ENCODE measurements around the gene RBM20. TPM values are rescaled to one million over a fixed set of nuclear protein-coding genes. Genes with fewer than 3 reads are reported as not detected.

RBM20 gene
- total and polyA plus RNA-seq, 2 experiments from 2014 or later, result 3.7 to 4.0 TPM

GRCh38 chr10:110737886-110738634 is 93.9 kb downstream of the RBM20 start:
- Histone ChIP-seq H2AFZ (no peak overlapping the region), H3K27me3 (no peaks in the 10 kb centered on the region), H3K27ac (no peak overlapping the region), H3K4me3 (no peak overlapping the region), H3K9me2 (replicated peaks; ENCODE audit: insufficient read depth) (no peaks in the 10 kb centered on the region), H3K4me1 (ENCODE audit: insufficient read depth) (peaks cover 5% of the 10 kb centered on the region), H3K36me3 (replicated peaks; ENCODE audit: insufficient read depth, low read depth) (no peaks in the 10 kb centered on the region), H3K4me2 (no peak overlapping the region), H3K79me2 (no peaks in the 10 kb centered on the region), H4K20me1 (ENCODE audit: insufficient read depth, poor library complexity, severe bottlenecking) (no peaks in the 10 kb centered on the region), H3K9me3 (ENCODE audit: low read depth) (no peaks in the 10 kb centered on the region)
- TF ChIP-seq EZH2phosphoT487 (IDR thresholded peaks at IDR 0.05; ENCODE audit: low read depth, severe bottlenecking, unreplicated experiment) (no peak), CTCF (IDR thresholded peaks at IDR 0.05; ENCODE audit: poor library complexity) (no peak), EZH2 (IDR thresholded peaks at IDR 0.05; ENCODE audit: borderline replicate concordance) (no peak)
- 66% methylated on average over 7 of the region's 7 CpGs for WGBS (ENCODE audit: low lambda C conversion rate, missing lambda C conversion rate)
- DNase-seq (ENCODE audit: low spot score), result no peak

GRCh38 chr10:110739811-110740271 is 95.7 kb downstream of the RBM20 start:
- Histone ChIP-seq H3K36me3 (replicated peaks; ENCODE audit: insufficient read depth, low read depth) (no peaks in the 10 kb centered on the region), H3K9me2 (replicated peaks; ENCODE audit: insufficient read depth) (no peaks in the 10 kb centered on the region), H4K20me1 (ENCODE audit: insufficient read depth, poor library complexity, severe bottlenecking) (no peaks in the 10 kb centered on the region), H3K79me2 (no peaks in the 10 kb centered on the region), H3K27me3 (no peaks in the 10 kb centered on the region), H3K4me3 (no peak overlapping the region), H2AFZ (no peak overlapping the region), H3K4me1 (ENCODE audit: insufficient read depth) (peaks cover 5% of the 10 kb centered on the region), H3K9me3 (ENCODE audit: low read depth) (no peaks in the 10 kb centered on the region), H3K27ac (no peak overlapping the region), H3K4me2 (no peak overlapping the region)
- no peak for DNase-seq (ENCODE audit: low spot score)
- 69% methylated on average over 7 of the region's 7 CpGs for WGBS (ENCODE audit: low lambda C conversion rate, missing lambda C conversion rate)
- TF ChIP-seq EZH2 (IDR thresholded peaks at IDR 0.05; ENCODE audit: borderline replicate concordance) (no peak), CTCF (IDR thresholded peaks at IDR 0.05; ENCODE audit: poor library complexity) (no peak), EZH2phosphoT487 (IDR thresholded peaks at IDR 0.05; ENCODE audit: low read depth, severe bottlenecking, unreplicated experiment) (no peak)

GRCh38 chr10:110742801-110743200 is 98.7 kb downstream of the RBM20 start:
- H3K4me1 ChIP-seq (ENCODE audit: insufficient read depth), result no peaks in the 10 kb centered on the region
- no peaks in the 10 kb centered on the region for H3K9me2 ChIP-seq (replicated peaks; ENCODE audit: insufficient read depth)
- no peaks in the 10 kb centered on the region for H3K36me3 ChIP-seq (replicated peaks; ENCODE audit: insufficient read depth, low read depth)
- no peaks in the 10 kb centered on the region for H3K79me2 ChIP-seq
- H3K9me3 ChIP-seq (ENCODE audit: low read depth), result no peaks in the 10 kb centered on the region
- no peak overlapping the region for H3K4me2 ChIP-seq
- H4K20me1 ChIP-seq (ENCODE audit: insufficient read depth, poor library complexity, severe bottlenecking), result no peaks in the 10 kb centered on the region
- 92% methylated on average over 6 of the region's 6 CpGs for WGBS (ENCODE audit: low lambda C conversion rate, missing lambda C conversion rate)
- H2AFZ ChIP-seq, result no peak overlapping the region
- no peak overlapping the region for H3K4me3 ChIP-seq
- DNase-seq (ENCODE audit: low spot score), result no peak
- TF ChIP-seq CTCF (IDR thresholded peaks at IDR 0.05; ENCODE audit: poor library complexity), result no peak
- no peak for TF ChIP-seq EZH2phosphoT487 (IDR thresholded peaks at IDR 0.05; ENCODE audit: low read depth, severe bottlenecking, unreplicated experiment)
- no peak for TF ChIP-seq EZH2 (IDR thresholded peaks at IDR 0.05; ENCODE audit: borderline replicate concordance)
- H3K27ac ChIP-seq, result no peak overlapping the region
- H3K27me3 ChIP-seq, result no peaks in the 10 kb centered on the region

Measured in hepatocyte (in vitro differentiated cells).